Esophagus muscularis mucosa (tissue), 3 donors: ENCODE results near the gene ARHGAP12.

ENCODE experiments used
- POLR2A ChIP-seq: fragments of 450-650 bp; IDR thresholded peaks from one replicate; pipeline ENCODE4 v1.6.1; 2017; ENCODE audit warnings: antibody characterized with exemption, moderate library complexity, mild to moderate bottlenecking, low read depth
- POLR2AphosphoS5 ChIP-seq, 2 donors: sonication (generic); formaldehyde crosslinking; IDR thresholded peaks; one replicate each; pipeline ENCODE4 v1.6.1; 2017; ENCODE audit warnings: antibody characterized with exemption in 2 of 2
- TF ChIP-seq, protein P1 (sequence below), 3 experiments: fragments of 200-600 bp in 2 of 3; fragments of 450-650 bp in 1 of 3; sonication (generic) in 2 of 3; IDR thresholded peaks; one replicate each; pipeline ENCODE4 v1.5.1; 2017 to 2019; ENCODE audit warnings: antibody characterized with exemption in 3 of 3, mild to moderate bottlenecking in 2 of 3, moderate library complexity in 1 of 3

DNA sequence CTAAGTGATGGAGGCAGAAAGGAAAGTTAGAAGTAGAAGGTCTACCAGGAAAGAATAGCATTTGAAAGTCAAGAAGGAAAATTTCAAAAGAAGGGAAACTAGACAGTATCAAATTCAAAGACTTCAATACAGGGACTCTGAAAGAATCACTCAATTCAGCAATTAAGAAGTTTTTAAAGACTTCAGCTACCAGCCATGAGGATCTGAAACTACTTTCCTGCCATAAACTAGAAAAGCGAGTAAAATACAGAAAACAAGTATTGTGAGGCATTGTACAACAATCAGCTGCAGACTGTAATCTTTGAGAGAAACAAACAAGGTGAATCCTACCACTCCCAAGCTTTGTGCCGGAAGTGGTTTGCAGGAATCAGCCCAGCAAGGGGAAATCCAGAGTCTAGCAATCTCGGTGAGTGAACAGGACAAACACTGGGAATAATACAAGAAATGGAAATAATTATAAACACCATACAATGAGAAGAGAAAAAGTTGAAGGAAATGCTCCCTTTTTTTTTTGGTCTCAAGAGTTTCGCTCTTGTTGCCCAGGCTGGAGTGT, 62.4 kb downstream of the ARHGAP12 start:
- TF ChIP-seq, protein P1, sequence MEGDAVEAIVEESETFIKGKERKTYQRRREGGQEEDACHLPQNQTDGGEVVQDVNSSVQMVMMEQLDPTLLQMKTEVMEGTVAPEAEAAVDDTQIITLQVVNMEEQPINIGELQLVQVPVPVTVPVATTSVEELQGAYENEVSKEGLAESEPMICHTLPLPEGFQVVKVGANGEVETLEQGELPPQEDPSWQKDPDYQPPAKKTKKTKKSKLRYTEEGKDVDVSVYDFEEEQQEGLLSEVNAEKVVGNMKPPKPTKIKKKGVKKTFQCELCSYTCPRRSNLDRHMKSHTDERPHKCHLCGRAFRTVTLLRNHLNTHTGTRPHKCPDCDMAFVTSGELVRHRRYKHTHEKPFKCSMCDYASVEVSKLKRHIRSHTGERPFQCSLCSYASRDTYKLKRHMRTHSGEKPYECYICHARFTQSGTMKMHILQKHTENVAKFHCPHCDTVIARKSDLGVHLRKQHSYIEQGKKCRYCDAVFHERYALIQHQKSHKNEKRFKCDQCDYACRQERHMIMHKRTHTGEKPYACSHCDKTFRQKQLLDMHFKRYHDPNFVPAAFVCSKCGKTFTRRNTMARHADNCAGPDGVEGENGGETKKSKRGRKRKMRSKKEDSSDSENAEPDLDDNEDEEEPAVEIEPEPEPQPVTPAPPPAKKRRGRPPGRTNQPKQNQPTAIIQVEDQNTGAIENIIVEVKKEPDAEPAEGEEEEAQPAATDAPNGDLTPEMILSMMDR (IDR thresholded peaks at IDR 0.05): no peak
- no peak for TF ChIP-seq POLR2A
- no peak for TF ChIP-seq POLR2AphosphoS5 (IDR thresholded peaks at IDR 0.05)
